K562 (cell line): ENCODE measurements around the gene MADCAM1. TPM values are rescaled to one million over a fixed set of nuclear protein-coding genes. Genes with fewer than 3 reads are reported as not detected.

Experiments
- ATF2 ChIP-seq: sonication (generic); formaldehyde crosslinking; IDR thresholded peaks from 2 replicates; pipeline ENCODE4 v1.8.1; 2022; ENCODE audit warnings: missing genetic modification reagents
- CBX3 ChIP-seq, 2 experiments: IDR thresholded peaks; 1 replicate in 1 of 2; 2 replicates in 1 of 2; pipeline ENCODE4 v1.6.1; 2012; ENCODE audit warnings: inconsistent platforms in 2 of 2, low read length in 2 of 2, borderline replicate concordance in 1 of 2, control low read depth in 1 of 2
- CLOCK ChIP-seq: fragments of 250-450 bp; sonication (Bioruptor Pico); IDR thresholded peaks from 2 replicates; pipeline ENCODE4 v1.4.0; 2020; ENCODE audit warnings: mild to moderate bottlenecking, moderate library complexity, borderline replicate concordance
- CREB1 ChIP-seq, 2 experiments: sonication (generic) in 1 of 2; formaldehyde crosslinking in 1 of 2; IDR thresholded peaks; 2 replicates each; pipeline versions ENCODE4 v1.6.1 to v1.8.0; 2012 to 2022; ENCODE audit warnings: inconsistent platforms in 1 of 2, mild to moderate bottlenecking in 1 of 2, missing genetic modification reagents in 1 of 2, moderate library complexity in 1 of 2
- DMBX1 ChIP-seq: fragments of 250-450 bp; sonication (Bioruptor Pico); IDR thresholded peaks from 2 replicates; pipeline ENCODE4 v1.8.0; 2022; ENCODE audit warnings: inconsistent platforms, mild to moderate bottlenecking, moderate library complexity, borderline replicate concordance
- ESRRA ChIP-seq: fragments of 450-650 bp; IDR thresholded peaks from 2 replicates; pipeline ENCODE4 v1.6.1; 2014; ENCODE audit warnings: low read depth, mild to moderate bottlenecking, moderate library complexity, borderline replicate concordance
- GATAD2B ChIP-seq: fragments of 450-650 bp; IDR thresholded peaks from 2 replicates; pipeline ENCODE4 v1.6.1; 2017; ENCODE audit warnings: mild to moderate bottlenecking, borderline replicate concordance
- NFIC ChIP-seq: fragments of 450-650 bp; IDR thresholded peaks from 2 replicates; pipeline ENCODE4 v1.6.1; 2017; ENCODE audit warnings: mild to moderate bottlenecking, inconsistent platforms
- RBM25 ChIP-seq: fragments of 200-400 bp; formaldehyde crosslinking; IDR thresholded peaks from 2 replicates; pipeline ENCODE4 v1.6.1; 2018; ENCODE audit warnings: low read length, low read depth, moderate library complexity; ENCODE audit not compliant: severe bottlenecking
- ZNF184 ChIP-seq: sonication (generic); formaldehyde crosslinking; IDR thresholded peaks from 2 replicates; pipeline ENCODE4 v1.5.0; 2020; ENCODE audit warnings: missing genetic modification reagents
- polyA plus RNA-seq, 8 experiments: library from polyadenylated mRNA; depleted of rRNA in 4 of 8; stranded (reverse) in 5 of 8; unstranded in 3 of 8; fragments of >200 nt; fragmentation: Nextera tagmentation in 2 of 8; fragmentation: Illumina TruSeq in 1 of 8; extraction: Ambion mirVana in 2 of 8; extraction: Trizol in 1 of 8; gene quantifications; 2 replicates each; pipeline versions ENCODE4 v1.2.1 to v1.2.3, GENCODE V29; 2011 to 2014; ENCODE audit warnings: inconsistent platforms in 1 of 8, missing spikeins in 1 of 8
- total RNA-seq, 7 experiments: library from RNA; depleted of rRNA in 6 of 7; stranded (reverse); fragments of >200 nt in 6 of 7; fragmentation: Illumina TruSeq in 2 of 7; extraction: Trizol in 2 of 7; gene quantifications; 2 replicates each; pipeline versions ENCODE4 v1.2.1 to v1.2.3, GENCODE V29; 2011 to 2021; ENCODE audit warnings: low replicate concordance in 1 of 7
- TF ChIP-seq, protein P1 (sequence below): fragments of 450-650 bp; IDR thresholded peaks from 2 replicates; pipeline ENCODE4 v1.6.1; 2016; ENCODE audit warnings: mild to moderate bottlenecking
- TF ChIP-seq, protein P2 (sequence below), 2 experiments: fragments of 450-650 bp; IDR thresholded peaks; 2 replicates each; pipeline ENCODE4 v1.6.1; 2018; ENCODE audit warnings: mild to moderate bottlenecking in 2 of 2, low read depth in 1 of 2; ENCODE audit not compliant: partially characterized antibody in 2 of 2

MADCAM1 gene
- total and polyA plus RNA-seq, 9 of the 15 experiments (the other 6 are each of a cell fraction or from before 2014, with no cell fraction given), result 0.09 to 0.36 (median 0.09) TPM; not detected in 6

DNA sequence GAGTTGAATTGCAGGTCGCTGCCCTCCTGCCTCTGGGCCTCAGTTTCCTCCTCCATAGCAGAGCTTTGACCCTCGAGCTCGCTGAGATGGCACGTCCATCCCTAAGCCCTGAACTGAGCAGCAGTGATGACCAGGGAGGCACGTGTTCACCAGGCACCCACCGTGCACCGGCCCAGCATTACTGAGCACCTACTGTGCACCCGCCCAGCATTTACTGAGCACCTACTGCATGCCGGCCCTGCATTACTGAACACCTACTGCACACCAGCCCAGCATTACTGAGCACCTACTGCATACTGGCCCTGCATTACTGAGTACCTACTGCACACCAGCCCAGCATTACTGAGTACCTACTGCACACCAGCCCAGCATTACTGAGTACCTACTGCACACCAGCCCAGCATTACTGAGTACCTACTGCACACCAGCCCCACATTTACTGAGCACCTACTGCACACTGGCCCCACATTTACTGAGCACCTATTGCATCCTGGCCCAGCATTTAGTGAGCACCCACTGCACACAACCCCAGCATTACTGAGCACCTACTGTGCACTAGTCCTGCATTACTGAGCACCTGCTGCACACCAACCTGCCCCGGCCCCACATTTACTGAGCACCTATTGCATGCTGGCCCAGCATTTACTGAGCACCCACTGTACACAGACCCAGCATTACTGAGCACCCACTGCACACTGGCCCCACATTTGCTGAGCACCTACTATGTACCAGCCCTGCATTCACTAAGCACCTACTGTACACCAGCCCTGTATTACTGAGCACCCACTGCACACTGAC lies 17.3 kb downstream of the MADCAM1 start (continued):
- TF ChIP-seq, protein P1, sequence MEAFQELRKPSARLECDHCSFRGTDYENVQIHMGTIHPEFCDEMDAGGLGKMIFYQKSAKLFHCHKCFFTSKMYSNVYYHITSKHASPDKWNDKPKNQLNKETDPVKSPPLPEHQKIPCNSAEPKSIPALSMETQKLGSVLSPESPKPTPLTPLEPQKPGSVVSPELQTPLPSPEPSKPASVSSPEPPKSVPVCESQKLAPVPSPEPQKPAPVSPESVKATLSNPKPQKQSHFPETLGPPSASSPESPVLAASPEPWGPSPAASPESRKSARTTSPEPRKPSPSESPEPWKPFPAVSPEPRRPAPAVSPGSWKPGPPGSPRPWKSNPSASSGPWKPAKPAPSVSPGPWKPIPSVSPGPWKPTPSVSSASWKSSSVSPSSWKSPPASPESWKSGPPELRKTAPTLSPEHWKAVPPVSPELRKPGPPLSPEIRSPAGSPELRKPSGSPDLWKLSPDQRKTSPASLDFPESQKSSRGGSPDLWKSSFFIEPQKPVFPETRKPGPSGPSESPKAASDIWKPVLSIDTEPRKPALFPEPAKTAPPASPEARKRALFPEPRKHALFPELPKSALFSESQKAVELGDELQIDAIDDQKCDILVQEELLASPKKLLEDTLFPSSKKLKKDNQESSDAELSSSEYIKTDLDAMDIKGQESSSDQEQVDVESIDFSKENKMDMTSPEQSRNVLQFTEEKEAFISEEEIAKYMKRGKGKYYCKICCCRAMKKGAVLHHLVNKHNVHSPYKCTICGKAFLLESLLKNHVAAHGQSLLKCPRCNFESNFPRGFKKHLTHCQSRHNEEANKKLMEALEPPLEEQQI, result 0 out of 2 replicates have a peak, but pooled peaks have one; percentile 22
- TF ChIP-seq GATAD2B (no peak), CREB1 (IDR thresholded peaks at IDR 0.05) (no peak), CREB1 (CRISPR knock-in tag; IDR thresholded peaks at IDR 0.05) (no peak), ESRRA (no peak), CLOCK (CRISPR knock-in tag) (no peak), ATF2 (CRISPR knock-in tag) (no peak), ZNF184 (no peak), DMBX1 (no peak), NFIC (no peak), RBM25 (peak; percentile 88), CBX3 (IDR thresholded peaks at IDR 0.05; ENCODE audit: borderline replicate concordance in 1 of 2, low read length in 2 of 2) (peak in 1 of 2 experiments; percentile 84; a peak in 2 of 3 replicates)
- TF ChIP-seq, protein P2, sequence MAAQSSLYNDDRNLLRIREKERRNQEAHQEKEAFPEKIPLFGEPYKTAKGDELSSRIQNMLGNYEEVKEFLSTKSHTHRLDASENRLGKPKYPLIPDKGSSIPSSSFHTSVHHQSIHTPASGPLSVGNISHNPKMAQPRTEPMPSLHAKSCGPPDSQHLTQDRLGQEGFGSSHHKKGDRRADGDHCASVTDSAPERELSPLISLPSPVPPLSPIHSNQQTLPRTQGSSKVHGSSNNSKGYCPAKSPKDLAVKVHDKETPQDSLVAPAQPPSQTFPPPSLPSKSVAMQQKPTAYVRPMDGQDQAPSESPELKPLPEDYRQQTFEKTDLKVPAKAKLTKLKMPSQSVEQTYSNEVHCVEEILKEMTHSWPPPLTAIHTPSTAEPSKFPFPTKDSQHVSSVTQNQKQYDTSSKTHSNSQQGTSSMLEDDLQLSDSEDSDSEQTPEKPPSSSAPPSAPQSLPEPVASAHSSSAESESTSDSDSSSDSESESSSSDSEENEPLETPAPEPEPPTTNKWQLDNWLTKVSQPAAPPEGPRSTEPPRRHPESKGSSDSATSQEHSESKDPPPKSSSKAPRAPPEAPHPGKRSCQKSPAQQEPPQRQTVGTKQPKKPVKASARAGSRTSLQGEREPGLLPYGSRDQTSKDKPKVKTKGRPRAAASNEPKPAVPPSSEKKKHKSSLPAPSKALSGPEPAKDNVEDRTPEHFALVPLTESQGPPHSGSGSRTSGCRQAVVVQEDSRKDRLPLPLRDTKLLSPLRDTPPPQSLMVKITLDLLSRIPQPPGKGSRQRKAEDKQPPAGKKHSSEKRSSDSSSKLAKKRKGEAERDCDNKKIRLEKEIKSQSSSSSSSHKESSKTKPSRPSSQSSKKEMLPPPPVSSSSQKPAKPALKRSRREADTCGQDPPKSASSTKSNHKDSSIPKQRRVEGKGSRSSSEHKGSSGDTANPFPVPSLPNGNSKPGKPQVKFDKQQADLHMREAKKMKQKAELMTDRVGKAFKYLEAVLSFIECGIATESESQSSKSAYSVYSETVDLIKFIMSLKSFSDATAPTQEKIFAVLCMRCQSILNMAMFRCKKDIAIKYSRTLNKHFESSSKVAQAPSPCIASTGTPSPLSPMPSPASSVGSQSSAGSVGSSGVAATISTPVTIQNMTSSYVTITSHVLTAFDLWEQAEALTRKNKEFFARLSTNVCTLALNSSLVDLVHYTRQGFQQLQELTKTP (IDR thresholded peaks at IDR 0.05; ENCODE audit: low read depth in 1 of 2, partially characterized antibody in 2 of 2), result no peak
